ACC112 (cell line): ENCODE measurements around the gene MRPL37.
"Not testable (repeated sequence)": the region's sequence is repeated elsewhere in the genome, so short reads cannot be mapped to it uniquely, and the experiment has no call there.

Experiments used
- H2AFZ ChIP-seq: fragments of 200-600 bp; sonication (generic); one replicate; pipeline ENCODE4 v1.6.0; 2017; ENCODE audit warnings: antibody characterized with exemption, low read length; ENCODE audit not compliant: unreplicated experiment
- H3K27ac ChIP-seq: fragments of 200-600 bp; sonication (generic); 2 replicates; pipeline ENCODE4 v1.5.1; 2014; ENCODE audit warnings: low read depth, mild to moderate bottlenecking, antibody characterized with exemption, low read length, moderate library complexity
- H3K27me3 ChIP-seq: fragments of 200-600 bp; sonication (generic); 2 replicates; pipeline ENCODE4 v1.6.1; 2014; ENCODE audit warnings: mild to moderate bottlenecking, antibody characterized with exemption, low read length, moderate library complexity, mixed read lengths; ENCODE audit not compliant: insufficient read depth
- H3K36me3 ChIP-seq: fragments of 200-600 bp; sonication (generic); 2 replicates; pipeline ENCODE4 v1.6.1; 2016; ENCODE audit warnings: mild to moderate bottlenecking, antibody characterized with exemption, low read length, moderate library complexity, mixed read lengths; ENCODE audit not compliant: insufficient read depth
- H3K4me1 ChIP-seq: fragments of 200-600 bp; sonication (generic); one replicate; pipeline ENCODE4 v1.6.1; 2016; ENCODE audit warnings: low read length, mixed read lengths; ENCODE audit not compliant: insufficient read depth, unreplicated experiment, control insufficient read depth
- H3K4me3 ChIP-seq: fragments of 200-600 bp; sonication (generic); 2 replicates; pipeline ENCODE4 v1.5.1; 2014; ENCODE audit warnings: mild to moderate bottlenecking, low read depth, low read length
- H3K79me2 ChIP-seq: fragments of 200-600 bp; sonication (generic); one replicate; pipeline ENCODE4 v1.6.0; 2016; ENCODE audit warnings: low read length; ENCODE audit not compliant: control insufficient read depth, unreplicated experiment, insufficient read depth

MRPL37 gene

GRCh38 chr1:54191525-54191924 lies 8.4 kb upstream of the MRPL37 start:
- Histone ChIP-seq H2AFZ (no peak overlapping the region), H3K4me3 (no peak overlapping the region), H3K4me1 (no peaks in the 10 kb centered on the region), H3K36me3 (no peaks in the 10 kb centered on the region), H3K27me3 (no peaks in the 10 kb centered on the region), H3K79me2 (no peaks in the 10 kb centered on the region), H3K27ac (no peak overlapping the region)

- Histone ChIP-seq H3K4me1 (no peaks in the 10 kb centered on the region), H3K27me3 (no peaks in the 10 kb centered on the region), H3K27ac (no peak overlapping the region), H2AFZ (no peak overlapping the region), H3K79me2 (no peaks in the 10 kb centered on the region), H3K36me3 (no peaks in the 10 kb centered on the region), H3K4me3 (no peak overlapping the region)
Observed at GRCh38 chr1:54193453-54193852, 6.5 kb upstream of the MRPL37 start.

- peaks cover 18% of the 10 kb centered on the region for H3K4me1 ChIP-seq
- H3K79me2 ChIP-seq = peaks cover 44% of the 10 kb centered on the region
- peak overlapping the region; percentile 95 for H3K4me3 ChIP-seq
- peak overlapping the region; percentile 81 for H2AFZ ChIP-seq
- H3K27me3 ChIP-seq = no peaks in the 10 kb centered on the region
- no peak overlapping the region for H3K27ac ChIP-seq
- H3K36me3 ChIP-seq = no peaks in the 10 kb centered on the region
Observed at GRCh38 chr1:54199151-54199764, 709 bp upstream of the MRPL37 start.

GRCh38 chr1:54200519-54200997 lies 591 bp downstream of the MRPL37 start:
- H3K4me1 ChIP-seq = peaks cover 18% of the 10 kb centered on the region
- H3K36me3 ChIP-seq = peaks cover 4% of the 10 kb centered on the region; the same call in 1 of the 2 replicates
- H3K4me3 ChIP-seq = peak overlapping the region; percentile 95
- peak overlapping the region; percentile 98 for H2AFZ ChIP-seq
- no peaks in the 10 kb centered on the region for H3K27me3 ChIP-seq
- peaks cover 47% of the 10 kb centered on the region for H3K79me2 ChIP-seq
- peak overlapping the region; percentile 24; the same call in 1 of the 2 replicates for H3K27ac ChIP-seq

- Histone ChIP-seq H3K36me3 (peaks cover 17% of the 10 kb centered on the region), H3K79me2 (peaks cover 46% of the 10 kb centered on the region), H3K27me3 (no peaks in the 10 kb centered on the region), H3K4me3 (no peak overlapping the region), H2AFZ (no peak overlapping the region), H3K27ac (no peak overlapping the region), H3K4me1 (peaks cover 24% of the 10 kb centered on the region)
Observed at GRCh38 chr1:54204199-54204598, 4.2 kb downstream of the MRPL37 start.

- H2AFZ ChIP-seq = no peak overlapping the region
- H3K4me3 ChIP-seq = no peak overlapping the region
- H3K4me1 ChIP-seq = peaks cover 11% of the 10 kb centered on the region
- peaks cover 18% of the 10 kb centered on the region for H3K79me2 ChIP-seq
- H3K27ac ChIP-seq = no peak overlapping the region
- H3K27me3 ChIP-seq = no peaks in the 10 kb centered on the region
- H3K36me3 ChIP-seq = peaks cover 41% of the 10 kb centered on the region
Observed at GRCh38 chr1:54207287-54207686, 7.3 kb downstream of the MRPL37 start.

- H2AFZ ChIP-seq, H3K27me3 ChIP-seq, H3K4me1 ChIP-seq, H3K4me3 ChIP-seq, H3K27ac ChIP-seq: not testable (repeated sequence)
- peaks cover 12% of the 10 kb centered on the region for H3K79me2 ChIP-seq
- peaks cover 44% of the 10 kb centered on the region for H3K36me3 ChIP-seq
Observed at GRCh38 chr1:54207896-54208295, 7.9 kb downstream of the MRPL37 start.

GRCh38 chr1:54212872-54213271 lies 12.9 kb downstream of the MRPL37 start:
- Histone ChIP-seq H3K27ac (no peak overlapping the region), H3K79me2 (no peaks in the 10 kb centered on the region), H3K4me3 (no peak overlapping the region), H3K4me1 (no peaks in the 10 kb centered on the region), H2AFZ (no peak overlapping the region), H3K36me3 (peaks cover 46% of the 10 kb centered on the region), H3K27me3 (no peaks in the 10 kb centered on the region)

- Histone ChIP-seq H3K27ac (no peak overlapping the region), H3K4me3 (no peak overlapping the region), H3K27me3 (no peaks in the 10 kb centered on the region), H3K4me1 (peaks cover 24% of the 10 kb centered on the region), H3K79me2 (no peaks in the 10 kb centered on the region), H3K36me3 (peaks cover 45% of the 10 kb centered on the region), H2AFZ (no peak overlapping the region)
Observed at GRCh38 chr1:54215523-54215922, 15.6 kb downstream of the MRPL37 start.

- H3K27ac ChIP-seq = peak overlapping the region; percentile 85
- no peaks in the 10 kb centered on the region for H3K27me3 ChIP-seq
- H3K4me1 ChIP-seq = peaks cover 30% of the 10 kb centered on the region
- no peak overlapping the region; the same call in 1 of the 2 replicates for H3K4me3 ChIP-seq
- H2AFZ ChIP-seq = no peak overlapping the region
- peaks cover 27% of the 10 kb centered on the region for H3K36me3 ChIP-seq
- no peaks in the 10 kb centered on the region for H3K79me2 ChIP-seq
Observed at GRCh38 chr1:54218883-54219687, 19.1 kb downstream of the MRPL37 start.

GRCh38 chr1:54219688-54220003 lies 19.7 kb downstream of the MRPL37 start:
- peaks cover 27% of the 10 kb centered on the region for H3K36me3 ChIP-seq
- H3K4me3 ChIP-seq = peak overlapping the region; percentile 26; the same call in 1 of the 2 replicates
- peak overlapping the region; percentile 85 for H3K27ac ChIP-seq

More at GRCh38 chr1:54219688-54220003, 19.7 kb downstream of the MRPL37 start:
- H3K4me1 ChIP-seq = peaks cover 30% of the 10 kb centered on the region
- no peaks in the 10 kb centered on the region for H3K79me2 ChIP-seq
- no peaks in the 10 kb centered on the region for H3K27me3 ChIP-seq
- H2AFZ ChIP-seq = peak overlapping the region; percentile 4
